Measurements from ENCODE around the gene CPVL. TPM values are rescaled to one million over a fixed set of nuclear protein-coding genes. Genes with fewer than 3 reads are reported as not detected.
"Not testable (repeated sequence)": the region's sequence is repeated elsewhere in the genome, so short reads cannot be mapped to it uniquely, and the experiment has no call there.

Gene CPVL
- total RNA-seq, 1 experiment from 2014 or later, result not detected

- in situ Hi-C loops (cut with HindIII; ENCODE audit: low sequenced_read_pairs), result no loop called here
- no peak for DNase-seq (ENCODE audit: low spot score)
Measured at GRCh38 chr7:29100924-29101323, 45.4 kb downstream of the CPVL start.

DNA sequence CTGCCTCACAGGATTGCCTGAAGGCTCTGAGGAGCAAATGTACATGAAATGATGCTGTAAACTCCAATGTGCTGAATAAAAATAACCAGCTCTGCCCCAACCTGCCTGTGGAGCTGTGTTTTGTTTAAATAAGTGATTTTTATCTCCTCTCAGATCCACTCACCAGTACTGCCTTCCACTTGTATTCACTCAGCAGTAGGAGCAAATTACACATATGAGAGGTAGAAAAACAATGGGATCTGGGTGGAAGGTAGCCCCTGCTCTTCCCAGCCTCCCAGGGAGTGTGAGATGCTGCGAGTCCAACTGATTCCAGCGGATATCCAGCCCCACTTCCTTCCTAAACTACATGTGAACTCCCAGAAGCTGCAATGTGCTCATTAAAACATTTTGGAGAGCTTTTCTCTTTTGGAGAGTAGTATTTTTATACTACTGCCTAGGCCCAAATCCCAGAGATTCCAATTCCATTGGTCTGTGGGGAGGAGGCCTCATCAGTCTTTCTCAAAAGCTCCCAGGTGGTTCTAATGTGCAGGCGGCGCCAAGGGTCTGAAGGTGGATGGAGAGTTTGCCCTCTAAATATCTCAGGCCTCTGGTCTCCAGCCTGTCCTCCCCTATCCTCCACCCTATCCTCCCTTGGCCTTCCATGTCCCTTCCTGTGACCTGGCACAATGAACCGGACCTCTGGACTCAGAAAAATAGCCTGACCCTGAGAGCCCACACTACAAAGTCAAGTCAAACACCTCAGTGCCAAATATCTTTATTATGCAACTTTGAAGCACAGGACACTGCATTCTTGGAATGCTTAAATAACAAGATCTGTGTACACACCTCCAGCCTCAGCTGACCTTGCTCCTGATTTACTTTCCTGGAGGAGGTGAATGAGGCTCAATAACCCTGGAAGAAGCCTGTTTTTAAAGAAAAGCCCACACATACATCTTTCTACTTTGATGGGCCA, 46.2 kb downstream of the CPVL start:
- DNase-seq (ENCODE audit: low spot score), result no peak
- in situ Hi-C loops (cut with HindIII; ENCODE audit: low sequenced_read_pairs), result no loop called here

DNA sequence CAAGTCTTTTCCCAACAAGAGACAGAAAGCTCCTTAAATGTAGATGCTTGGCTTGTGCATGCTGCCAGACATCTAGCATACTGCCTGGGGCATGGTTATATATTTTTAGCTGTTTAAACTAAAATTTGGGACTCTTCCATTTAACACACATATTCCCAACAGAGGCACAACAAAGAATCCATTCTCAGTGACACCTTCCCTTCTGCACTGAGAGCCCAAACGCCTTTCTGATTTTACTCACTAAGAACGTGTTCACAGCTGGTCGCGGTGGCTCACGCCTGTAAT, 49.9 kb downstream of the CPVL start:
- in situ Hi-C loops (cut with HindIII; ENCODE audit: low sequenced_read_pairs), result no loop called here

DNA sequence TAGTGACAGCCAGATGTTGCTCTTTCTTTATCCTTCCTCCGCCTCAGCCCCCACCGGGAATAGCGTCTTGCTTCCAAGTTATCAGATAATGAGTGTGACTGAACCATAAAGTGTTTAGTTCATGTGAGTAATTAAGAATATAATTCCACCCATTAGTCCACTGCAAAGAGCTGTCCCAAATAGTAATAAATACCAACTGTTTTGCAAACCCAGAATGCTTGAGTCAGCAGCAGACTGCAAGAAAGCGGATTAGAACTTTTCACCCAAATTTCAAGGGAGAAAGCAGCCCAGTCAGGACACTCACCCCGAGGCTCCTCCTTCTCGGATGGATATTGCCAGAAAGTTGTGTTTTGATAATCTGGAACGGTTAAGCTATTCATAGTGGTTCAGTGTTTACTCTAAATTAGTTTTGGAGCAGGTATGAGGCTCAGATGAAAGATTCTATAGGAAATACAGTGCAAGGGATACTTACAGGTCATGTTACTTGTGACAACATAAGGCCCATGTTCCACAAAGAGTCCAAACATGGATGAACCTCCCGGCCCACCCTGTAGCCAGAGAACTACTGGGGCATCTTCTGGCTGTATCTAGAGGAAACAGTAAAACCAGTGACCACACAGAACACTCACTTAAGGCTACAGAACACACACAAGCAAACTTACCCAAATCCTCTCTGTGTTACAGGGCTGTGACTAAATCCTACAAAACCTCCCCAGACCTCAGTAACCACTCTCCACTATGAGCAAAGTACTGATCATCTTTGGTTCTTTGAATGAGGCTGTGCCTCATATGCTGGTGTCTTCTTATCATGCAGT, 50.5 kb downstream of the CPVL start:
- no peak for DNase-seq (ENCODE audit: low spot score)
- in situ Hi-C loops (cut with HindIII; ENCODE audit: low sequenced_read_pairs), result no loop called here

More for the DNA sequence above, 49.9 kb downstream of the CPVL start:
- DNase-seq (ENCODE audit: low spot score), result no peak

DNA sequence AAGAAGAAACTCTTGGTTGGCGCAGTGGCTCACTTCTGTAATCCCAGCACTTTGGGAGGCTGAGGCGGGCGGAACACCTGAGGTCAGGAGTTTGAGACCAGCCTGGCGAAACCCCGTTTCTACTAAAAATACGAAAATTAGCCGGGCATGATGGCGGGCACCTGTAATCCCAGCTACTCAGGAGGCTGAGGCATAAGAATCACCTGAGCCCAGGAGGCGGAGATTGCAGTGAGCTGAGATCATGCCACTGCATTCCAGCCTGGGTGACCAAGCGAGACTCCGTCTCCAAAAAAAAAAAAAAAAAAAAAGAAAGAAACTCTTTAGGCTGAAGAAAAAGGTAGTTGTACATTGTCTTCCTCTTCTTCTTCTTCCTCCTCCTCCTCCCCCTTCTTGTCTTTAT, 53.2 kb downstream of the CPVL start:
- DNase-seq (ENCODE audit: low spot score), result not testable (repeated sequence)

DNA sequence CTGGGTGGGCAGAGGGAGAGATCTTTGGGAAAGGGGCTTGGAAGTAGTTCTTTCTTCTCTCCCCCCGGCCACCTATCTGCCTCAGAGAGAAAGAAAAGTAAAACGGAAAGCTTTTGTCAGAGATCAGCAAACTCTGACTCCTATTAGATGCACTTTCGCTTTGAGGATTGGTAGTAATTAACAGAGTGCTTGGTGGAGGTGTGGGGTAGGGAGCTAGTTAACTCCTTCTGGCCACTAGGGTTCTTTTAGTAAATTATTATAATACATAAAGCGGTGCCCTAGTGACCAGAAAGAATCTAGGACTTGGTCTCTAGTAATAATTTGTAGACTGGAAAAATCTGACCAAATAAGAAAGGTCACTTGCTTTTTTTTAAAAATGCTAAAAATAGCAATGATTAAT, 54.6 kb downstream of the CPVL start:
- in situ Hi-C loops (cut with HindIII; ENCODE audit: low sequenced_read_pairs), result no loop called here
- no peak for DNase-seq (ENCODE audit: low spot score)

More for the DNA sequence above, 53.2 kb downstream of the CPVL start:
- in situ Hi-C loops (cut with HindIII; ENCODE audit: low sequenced_read_pairs), result not testable (repeated sequence)

- no peak for DNase-seq (ENCODE audit: low spot score)
- in situ Hi-C loops (cut with HindIII; ENCODE audit: low sequenced_read_pairs), result no loop called here
Measured at GRCh38 chr7:29090836-29091601, 55.3 kb downstream of the CPVL start.

GRCh38 chr7:29090151-29090805, 56.1 kb downstream of the CPVL start:
- in situ Hi-C loops (cut with HindIII; ENCODE audit: low sequenced_read_pairs), result no loop called here
- DNase-seq (ENCODE audit: low spot score), result no peak

DNA sequence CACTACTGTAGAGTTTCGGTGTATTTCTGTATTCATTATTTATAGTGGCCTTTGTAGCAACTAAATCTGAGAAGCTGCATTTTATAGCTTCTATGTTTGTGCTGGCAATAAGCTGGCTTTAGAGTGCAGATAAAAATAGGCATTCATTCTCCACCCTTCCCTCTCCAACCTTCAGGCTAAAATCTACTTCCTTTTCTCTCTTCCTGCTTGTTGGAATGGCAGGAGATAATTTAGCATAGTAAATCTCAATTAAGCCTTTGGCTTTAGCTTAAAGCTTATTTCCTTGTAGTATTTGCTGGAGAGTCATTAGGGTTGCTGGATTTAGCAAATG, 58.5 kb downstream of the CPVL start:
- DNase-seq (ENCODE audit: low spot score), result no peak
- in situ Hi-C loops (cut with HindIII; ENCODE audit: low sequenced_read_pairs), result no loop called here

- DNase-seq (ENCODE audit: low spot score), result no peak
- in situ Hi-C loops (cut with HindIII; ENCODE audit: low sequenced_read_pairs), result no loop called here
Measured at GRCh38 chr7:29086545-29086944, 59.8 kb downstream of the CPVL start.

- in situ Hi-C loops (cut with HindIII; ENCODE audit: low sequenced_read_pairs), result no loop called here
- DNase-seq (ENCODE audit: low spot score), result no peak
Measured at GRCh38 chr7:29084832-29085231, 61.5 kb downstream of the CPVL start.

- in situ Hi-C loops (cut with HindIII; ENCODE audit: low sequenced_read_pairs), result no loop called here
- no peak for DNase-seq (ENCODE audit: low spot score)
Measured at GRCh38 chr7:29080803-29081202, 65.5 kb downstream of the CPVL start.

DNA sequence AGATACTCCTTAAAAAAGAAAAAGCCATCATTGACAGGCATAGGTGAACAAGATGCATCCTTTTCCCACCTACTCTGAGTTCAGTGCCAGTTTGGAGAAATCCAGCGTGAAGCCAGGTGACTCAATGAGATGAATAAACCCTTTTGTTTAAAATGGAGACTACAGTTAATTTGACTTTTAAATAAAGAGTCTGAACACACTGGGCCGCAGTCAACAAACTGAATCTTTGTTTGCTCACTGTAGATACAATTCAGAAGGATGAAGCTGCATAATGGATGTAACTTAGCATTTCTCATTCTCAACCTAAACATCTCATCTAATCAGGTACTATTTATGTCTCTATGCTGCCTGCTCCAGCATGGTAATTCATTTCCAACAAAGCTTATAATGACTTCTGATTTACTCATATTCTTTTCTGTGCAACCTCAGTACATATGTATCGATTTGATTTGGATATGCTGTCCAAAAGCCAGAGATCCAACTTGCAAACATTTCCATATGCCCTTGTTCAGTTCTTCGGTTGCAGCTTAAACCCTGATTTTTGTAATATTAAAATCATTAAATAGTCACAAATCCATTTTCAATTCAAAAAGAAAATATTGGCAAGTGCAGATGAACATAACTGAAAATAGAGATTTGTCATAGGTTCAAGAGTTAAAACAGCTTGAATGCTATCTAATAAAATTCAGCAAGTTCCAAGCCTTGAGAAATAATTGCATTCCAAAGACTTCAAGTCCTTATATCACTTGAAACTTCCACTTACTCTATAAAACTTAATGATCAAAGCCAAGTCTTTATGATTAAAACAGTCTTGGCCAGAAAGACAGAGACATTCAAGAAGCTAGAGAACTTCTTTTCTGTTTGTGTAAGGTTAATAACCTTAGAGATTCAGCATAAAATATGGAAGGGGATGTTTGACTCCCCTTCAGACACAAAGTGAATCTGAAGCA, 67.8 kb downstream of the CPVL start:
- in situ Hi-C loops (cut with HindIII; ENCODE audit: low sequenced_read_pairs), result no loop called here
- DNase-seq (ENCODE audit: low spot score), result no peak

GRCh38 chr7:29077854-29078253, 68.5 kb downstream of the CPVL start:
- DNase-seq (ENCODE audit: low spot score), result no peak
- in situ Hi-C loops (cut with HindIII; ENCODE audit: low sequenced_read_pairs), result no loop called here

- in situ Hi-C loops (cut with HindIII; ENCODE audit: low sequenced_read_pairs), result no loop called here
- no peak for DNase-seq (ENCODE audit: low spot score)
Measured at GRCh38 chr7:29077176-29077575, 69.2 kb downstream of the CPVL start.

GRCh38 chr7:29076631-29077030, 69.7 kb downstream of the CPVL start:
- no peak for DNase-seq (ENCODE audit: low spot score)
- in situ Hi-C loops (cut with HindIII; ENCODE audit: low sequenced_read_pairs), result no loop called here

DNA sequence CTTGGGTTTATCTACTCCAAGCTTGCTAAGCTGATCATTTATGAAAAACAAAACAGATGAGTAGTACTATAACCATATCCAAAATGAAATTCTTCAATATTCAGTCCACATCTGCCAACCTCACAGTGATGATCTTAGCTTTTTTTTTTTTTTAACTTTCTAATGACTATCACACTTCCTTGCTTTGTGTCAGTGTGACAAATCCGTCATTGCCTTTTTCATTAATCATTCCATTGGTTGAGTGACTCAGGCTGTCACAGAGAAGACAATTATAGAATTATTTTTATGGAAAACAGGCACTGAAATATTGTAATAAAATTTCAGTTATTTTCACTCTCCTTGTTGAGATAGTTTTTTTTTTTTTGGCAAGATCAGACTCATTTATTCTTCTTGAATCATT, 70.7 kb downstream of the CPVL start:
- DNase-seq (ENCODE audit: low spot score), result no peak
- in situ Hi-C loops (cut with HindIII; ENCODE audit: low sequenced_read_pairs), result no loop called here

DNA sequence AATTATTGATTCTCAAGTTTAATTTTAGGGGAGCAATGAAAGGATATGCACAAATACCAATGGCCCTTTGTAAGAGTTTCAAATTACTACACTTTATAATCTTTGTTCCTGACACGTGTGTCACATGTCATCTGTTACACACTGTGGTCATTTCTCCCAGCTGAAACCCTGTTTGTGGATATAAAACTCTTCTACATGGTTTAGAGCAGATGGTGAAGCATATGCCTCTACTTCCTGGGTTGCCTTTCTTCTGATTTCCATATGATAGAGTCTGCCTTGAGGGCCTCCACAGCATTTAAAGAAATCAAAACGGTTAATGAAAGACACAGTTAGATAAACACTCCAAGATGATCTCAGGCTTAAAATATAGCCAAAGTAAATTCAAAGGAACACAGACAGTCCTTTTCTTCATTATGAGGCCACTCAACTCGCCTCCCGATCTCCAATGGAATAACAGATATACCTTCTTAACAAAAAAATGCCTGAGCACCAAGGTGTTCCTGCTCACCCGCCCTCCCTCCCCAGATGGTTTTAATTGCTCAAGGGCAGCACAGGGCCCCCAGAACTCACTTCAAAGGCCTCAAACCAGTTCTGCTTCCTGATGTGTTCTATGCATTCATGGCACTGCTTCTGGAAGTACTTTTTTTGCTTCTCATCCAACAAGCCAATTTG, 75.0 kb downstream of the CPVL start:
- no peak for DNase-seq (ENCODE audit: low spot score)
- in situ Hi-C loops (cut with HindIII; ENCODE audit: low sequenced_read_pairs), result no loop called here
